KBM-7 (cell line): ENCODE data around the gene HLA-C.

Source experiments
- DNase-seq: peaks from one replicate; pipeline ENCODE4 v3.0.0-alpha.2; 2015
- in situ Hi-C: fragments of 300-500 bp; cut with MboI; formaldehyde crosslinking; loops from 2 replicates; pipeline ENCODE4 v1.14.3; 2020; ENCODE audit warnings: low sequenced_read_pairs, low pct_unique_long_range_greater_than_20kb, mixed read lengths

Gene HLA-C

DNA sequence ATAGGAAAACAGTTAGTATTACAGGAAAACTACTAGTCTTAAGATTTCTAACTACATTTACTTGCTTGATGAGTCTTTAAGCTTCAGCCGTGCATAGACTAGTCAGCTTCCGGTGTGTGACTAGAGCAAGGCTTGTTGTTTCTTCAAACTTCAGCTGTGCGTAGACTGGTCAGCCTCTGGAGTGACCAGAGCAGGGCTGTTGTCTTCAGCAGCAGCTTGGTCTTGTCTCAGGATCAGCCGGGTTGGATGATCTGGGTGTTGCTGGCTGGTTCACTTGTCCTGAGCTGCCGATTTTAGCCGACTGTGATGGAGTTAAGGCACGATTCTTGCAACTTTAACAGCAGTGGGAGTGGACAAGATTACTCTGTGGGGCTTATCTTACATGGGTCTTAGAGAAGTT lies 44.7 kb downstream of the HLA-C start:
- DNase-seq: no peak
- in situ Hi-C loops: no loop called here

DNA sequence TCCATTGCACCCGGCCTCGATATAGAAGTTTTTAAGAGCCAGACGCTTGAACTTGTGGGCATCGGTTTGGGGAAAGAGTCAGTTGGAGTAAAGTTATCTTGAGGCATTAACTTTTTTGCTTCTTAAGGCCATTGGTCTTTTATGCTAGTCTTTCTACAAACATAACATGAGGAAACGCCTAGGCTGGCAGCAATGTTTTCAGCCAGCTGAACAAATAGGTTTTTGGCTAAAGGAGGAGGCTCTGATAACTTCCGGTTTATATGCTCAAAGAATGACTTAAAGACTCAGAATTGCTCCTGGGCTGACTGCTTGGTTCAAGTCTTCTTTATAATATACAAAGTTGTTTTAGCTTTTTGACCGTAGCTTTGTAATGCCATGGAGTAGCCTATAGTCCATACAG lies 46.2 kb downstream of the HLA-C start:
- no peak for DNase-seq
- in situ Hi-C loops: no loop called here

DNA sequence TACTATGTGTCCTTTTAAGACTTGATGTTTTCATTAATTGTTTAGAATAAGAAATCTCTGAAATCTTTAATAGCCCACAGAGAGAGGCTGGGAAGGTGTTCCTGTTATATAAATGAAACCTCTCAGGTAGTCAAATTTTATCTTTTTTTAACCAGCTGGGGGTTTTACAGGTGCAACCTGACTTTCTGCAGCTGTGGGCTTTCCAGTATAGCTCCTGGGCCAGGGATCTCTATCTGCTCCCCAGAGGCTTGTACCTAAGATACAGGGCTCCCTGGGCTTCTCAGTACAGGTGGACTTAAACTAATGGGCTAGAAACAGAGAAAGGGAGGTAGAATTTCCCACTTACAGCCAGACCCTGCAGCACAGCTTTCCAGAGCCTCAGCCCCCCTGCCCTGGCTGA lies 49.4 kb downstream of the HLA-C start:
- no peak for DNase-seq
- in situ Hi-C loops: no loop called here
